Heart right ventricle (tissue), 16 donors: Measurements from ENCODE around the gene RNF144B. TPM values are rescaled to one million over a fixed set of nuclear protein-coding genes. Genes with fewer than 3 reads are reported as not detected.
"Not testable (repeated sequence)": the region's sequence is repeated elsewhere in the genome, so short reads cannot be mapped to it uniquely, and the experiment has no call there.

Source experiments
- ATAC-seq, 8 donors: fragments of 200-7000 bp; cut with Tn5 transposase; one replicate each; pipeline ENCODE4 v1.9.1; 2020; ENCODE audit warnings: mild to moderate bottlenecking in 8 of 8, moderate library complexity in 8 of 8, moderate number of reproducible peaks in 1 of 8
- DNase-seq, 2 donors: peaks; one replicate each; pipeline ENCODE4 v3.0.0-alpha.2; 2020
- H3K27ac ChIP-seq, 10 donors: fragments of 200-600 bp; sonication (generic) in 2 of 10; one replicate each; pipeline versions ENCODE4 v1.5.0 to v1.8.0; 2020 to 2022; ENCODE audit warnings: mild to moderate bottlenecking in 3 of 10
- H3K27me3 ChIP-seq, 7 donors: fragments of 200-600 bp; one replicate each; pipeline ENCODE4 v1.8.0; 2021 to 2022; ENCODE audit warnings: mild to moderate bottlenecking in 2 of 7
- H3K36me3 ChIP-seq, 9 donors: fragments of 200-600 bp; sonication (generic) in 1 of 9; one replicate each; pipeline versions ENCODE4 v1.5.0 to v1.8.0; 2020 to 2022; ENCODE audit warnings: mild to moderate bottlenecking in 2 of 9
- H3K4me1 ChIP-seq, 9 donors: fragments of 200-600 bp; sonication (generic) in 1 of 9; one replicate each; pipeline versions ENCODE4 v1.5.0 to v1.8.0; 2020 to 2022; ENCODE audit warnings: mild to moderate bottlenecking in 4 of 9
- H3K4me3 ChIP-seq, 10 donors: fragments of 200-600 bp; sonication (generic) in 2 of 10; one replicate each; pipeline versions ENCODE4 v1.5.0 to v1.8.0; 2020 to 2022; ENCODE audit warnings: mild to moderate bottlenecking in 7 of 10, moderate library complexity in 2 of 10
- H3K9me3 ChIP-seq, 11 donors: fragments of 200-600 bp in 10 of 11; sonication (generic) in 2 of 11; one replicate each; pipeline versions ENCODE4 v1.5.0 to v1.8.0; 2013 to 2022; ENCODE audit warnings: mild to moderate bottlenecking in 2 of 11, control low read depth in 1 of 11, moderate library complexity in 1 of 11
- CTCF ChIP-seq, 9 donors: fragments of 200-600 bp; sonication (generic) in 2 of 9; IDR thresholded peaks; one replicate each; pipeline versions ENCODE4 v1.5.0 to v1.8.0; 2021 to 2022; ENCODE audit warnings: antibody characterized with exemption in 9 of 9, mild to moderate bottlenecking in 5 of 9, moderate library complexity in 1 of 9
- WGBS, 2 donors: extraction: QIAGEN DNeasy Blood & Tissue Kit; methylation state at CpG; one replicate each; pipeline ENCODE4 v1.1.7; 2013; ENCODE audit warnings: inconsistent platforms in 1 of 2; 5-methylcytosine and 5-hydroxymethylcytosine counted together
- intact Hi-C, 10 donors: fragments of 100-400 bp; cut with DNase I; formaldehyde crosslinking; loops; one replicate each; pipeline versions ENCODE4 v1.11.1 to v1.14.2; 2022
- polyA plus RNA-seq, 2 donors: library from polyadenylated mRNA; stranded (reverse); fragments of 200-250 nt; gene quantifications; one replicate each; pipeline ENCODE4 v1.2.3, GENCODE V29; 2013
- total RNA-seq, 10 donors: library from RNA; stranded (reverse); fragmentation: NEBNext Ultra II Directional in 3 of 10; extraction: Animal tissue kit (Norgen Biotek cat#: 25700) in 3 of 10; gene quantifications; one replicate each; pipeline versions ENCODE4 v1.2.1 to v1.2.4, GENCODE V29; 2021 to 2023
- donor health status: Arrhythmogenic right ventricular cardiomyopathy.
- donor health status: ischemic (EF 13 %, LVEDD 7.1; RV severe dilation, severe dysfunction).
- donor health status: healthy with polysubstance abuse.
- donor health status: DM: no; HTN: yes; CAD: no.
- donor health status: DM: no; HTN: no; CAD: no.
- donor health status: ischemic (EF 25% LVEDD 6.9; RV normal size, moderate dysfunction).
- donor health status: ischemic (EF 25% LVEDD 5.7; RV mildly dilated, moderate dysfunction).
- donor health status: healthy.
- donor health status: DM: yes; HTN: yes; CAD: no.
- donor health status: Ischemic cardiomyopathy.
- donor health status: ischemic (EF 35%, LVEDD 5.7; RV mildly dilated, moderate dysfunction).
- donor health status: nonischemic (EF 11% LVEDD 7.7; RV severe dilation, severe dysfunction).
- donor health status: DM: yes; HTN: yes; CAD: no.
- donor health status: PGD.
- donor health status: ischemic (EF 29% LVEDD 5.4; RV normal size, mild dysfunction).
- donor health status: nonischemic (EF 23%, LVEDD 6.1; RV moderate dilation, normal function).

Gene RNF144B
- total and polyA plus RNA-seq, 12 donors, result 4.6 to 25.5 (median 9.4) TPM

GRCh38 chr6:18393698-18394097, 6.5 kb downstream of the RNF144B start:
- 96 to 100% methylated on average over 2 of the region's 2 CpGs for WGBS, 2 donors
- intact Hi-C loops, result loop anchor here in 1 of 10 donors (10.0 kb wide), 1 partner anchor 61 kb away; no protein-coding TSS in a partner anchor
- peaks cover 0 to 82% (median 13%) of the 10 kb centered on the region in 9 donors for H3K4me1 ChIP-seq

GRCh38 chr6:18395177-18395855, 8.2 kb downstream of the RNF144B start:
- no peak overlapping the region for H3K4me3 ChIP-seq
- ATAC-seq (no peak), DNase-seq (no peak)
- TF ChIP-seq CTCF (IDR thresholded peaks at IDR 0.05), result no peak
- H3K36me3 ChIP-seq, result peaks cover 0 to 20% (median 0%) of the 10 kb centered on the region in 9 donors
- no peak overlapping the region for H3K27ac ChIP-seq
- no peaks in the 10 kb centered on the region for H3K27me3 ChIP-seq
- WGBS, 2 donors, result 58% methylated on average over 2 of the region's 2 CpGs
- intact Hi-C loops, result loop anchor here in 1 of 10 donors (10.0 kb wide), 1 partner anchor 59 kb away; no protein-coding TSS in a partner anchor
- no peaks in the 10 kb centered on the region for H3K9me3 ChIP-seq
- peaks cover 0 to 77% (median 8%) of the 10 kb centered on the region in 9 donors for H3K4me1 ChIP-seq

More at GRCh38 chr6:18393698-18394097, 6.5 kb downstream of the RNF144B start:
- H3K27me3 ChIP-seq, result no peaks in the 10 kb centered on the region
- no peaks in the 10 kb centered on the region for H3K9me3 ChIP-seq
- ATAC-seq (no peak), DNase-seq (no peak)
- H3K27ac ChIP-seq, result no peak overlapping the region
- TF ChIP-seq CTCF (IDR thresholded peaks at IDR 0.05), result no peak
- no peak overlapping the region for H3K4me3 ChIP-seq
- H3K36me3 ChIP-seq, result peaks cover 0 to 6% (median 0%) of the 10 kb centered on the region in 9 donors

- ATAC-seq (no peak), DNase-seq (no peak)
- H3K4me1 ChIP-seq, result peaks cover 0 to 77% (median 13%) of the 10 kb centered on the region in 9 donors
- H3K4me3 ChIP-seq, result no peak overlapping the region
- H3K27ac ChIP-seq, result no peak overlapping the region
- TF ChIP-seq CTCF (IDR thresholded peaks at IDR 0.05), result no peak
- intact Hi-C loops, result loop anchor here in 1 of 10 donors (10.0 kb wide), 1 partner anchor 59 kb away; no protein-coding TSS in a partner anchor
- peaks cover 0 to 23% (median 0%) of the 10 kb centered on the region in 9 donors for H3K36me3 ChIP-seq
- H3K27me3 ChIP-seq, result no peaks in the 10 kb centered on the region
- no peaks in the 10 kb centered on the region for H3K9me3 ChIP-seq
- WGBS, 2 donors, result 96 to 98% methylated on average over 1 of the region's 1 CpG
Measured at GRCh38 chr6:18395856-18396197, 8.7 kb downstream of the RNF144B start.

GRCh38 chr6:18397701-18398100, 10.6 kb downstream of the RNF144B start:
- intact Hi-C loops, result loop anchor here in 1 of 10 donors (10.0 kb wide), 1 partner anchor 57 kb away; no protein-coding TSS in a partner anchor
- 84% methylated on average over 6 of the region's 6 CpGs for WGBS, 2 donors
- H3K4me1 ChIP-seq, result peaks cover 0 to 74% (median 18%) of the 10 kb centered on the region in 9 donors
- no peaks in the 10 kb centered on the region for H3K27me3 ChIP-seq
- peak overlapping the region in 2 of 10 donors; percentile 12 to 26 for H3K27ac ChIP-seq
- DNase-seq (no peak), ATAC-seq (peak in 1 of 8 donors; percentile 16)
- no peak overlapping the region for H3K4me3 ChIP-seq
- TF ChIP-seq CTCF (IDR thresholded peaks at IDR 0.05), result no peak
- peaks cover 0 to 39% (median 0%) of the 10 kb centered on the region in 9 donors for H3K36me3 ChIP-seq
- no peaks in the 10 kb centered on the region for H3K9me3 ChIP-seq

GRCh38 chr6:18398225-18398624, 11.1 kb downstream of the RNF144B start:
- peak overlapping the region in 1 of 10 donors; percentile 12 for H3K27ac ChIP-seq
- not testable (repeated sequence) for H3K27me3 ChIP-seq, ATAC-seq, H3K4me3 ChIP-seq, H3K9me3 ChIP-seq, DNase-seq
- H3K36me3 ChIP-seq, result peaks cover 0 to 45% (median 0%) of the 10 kb centered on the region in 9 donors
- 86 to 93% methylated on average over 4 of the region's 4 CpGs for WGBS, 2 donors
- H3K4me1 ChIP-seq, result peaks cover 0 to 76% (median 18%) of the 10 kb centered on the region in 9 donors
- intact Hi-C loops, result loop anchor here in 1 of 10 donors (10.0 kb wide), 1 partner anchor 57 kb away; no protein-coding TSS in a partner anchor
